T-helper 1 cell treated with Interleukin-12 subunit alpha and Interleukin-12 subunit beta and Interleukin-4 antibody, amounts not matched to agents 30 μg/mL and 1 μg/mL, for 36 hours (primary cell): ENCODE results near the gene CNR2.
"Not testable (repeated sequence)": the region's sequence is repeated elsewhere in the genome, so short reads cannot be mapped to it uniquely, and the experiment has no call there.

Experiments used
- H3K27ac Mint-ChIP-seq: one replicate; pipeline ENCODE4 v1.8.0; 2021; ENCODE audit warnings: mild to moderate bottlenecking, mixed read lengths
- H3K27me3 Mint-ChIP-seq: one replicate; pipeline ENCODE4 v1.8.0; 2021; ENCODE audit warnings: low read depth, mixed read lengths
- H3K36me3 Mint-ChIP-seq: one replicate; pipeline ENCODE4 v1.8.0; 2021; ENCODE audit warnings: low read depth, mixed read lengths
- H3K4me1 Mint-ChIP-seq: one replicate; pipeline ENCODE4 v1.8.0; 2021; ENCODE audit warnings: low read depth, mixed read lengths
- H3K4me3 Mint-ChIP-seq: one replicate; pipeline ENCODE4 v1.8.0; 2021; ENCODE audit warnings: mild to moderate bottlenecking, moderate library complexity, mixed read lengths
- H3K9me3 Mint-ChIP-seq: one replicate; pipeline ENCODE4 v1.8.0; 2021; ENCODE audit warnings: mixed read lengths

CNR2 gene

DNA sequence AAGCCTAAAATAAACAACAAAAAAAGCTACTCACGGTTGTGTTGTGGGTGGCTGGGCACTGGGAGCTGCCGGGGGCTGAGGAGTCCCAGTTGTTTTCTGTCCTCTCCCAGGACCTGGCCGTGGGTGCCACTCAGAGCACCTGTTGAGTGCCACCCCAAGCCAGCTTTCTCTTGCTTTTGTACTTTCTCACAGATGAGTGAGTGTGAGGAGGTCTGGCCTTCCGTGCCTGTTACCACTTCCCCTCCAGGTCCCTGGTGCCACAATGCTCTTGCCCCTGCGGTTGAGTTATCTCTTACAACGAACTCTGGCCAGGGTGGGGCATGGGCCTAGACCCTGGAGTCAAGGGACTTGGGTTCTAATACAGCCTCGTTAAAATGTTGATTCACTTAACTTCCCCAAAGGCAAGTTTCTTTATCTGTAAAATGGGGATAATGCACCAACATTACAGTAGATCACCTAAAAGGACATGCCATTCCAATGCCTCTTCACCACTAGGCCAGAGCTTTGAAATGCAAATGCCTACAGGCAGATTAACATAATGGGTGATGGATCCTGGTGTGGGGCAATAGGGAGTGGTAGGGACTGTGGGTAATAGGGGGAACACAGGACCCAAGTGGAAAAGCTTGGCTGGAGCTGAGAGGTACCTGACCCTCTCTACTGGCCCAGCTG is at the start of gene CNR2:
Gene CNR2, minus strand, starts transcription at position 151 of the 669 bp plus-strand sequence. CDS start 37,745 bp downstream, outside the sequence.
- Mint-ChIP-seq H3K27me3 (no peaks in the 10 kb centered on the region), H3K27ac (no peak within 1 kb of the TSS), H3K9me3 (no peaks in the 10 kb centered on the region), H3K4me3 (no peak within 1 kb of the TSS), H3K4me1 (peaks cover 39% of the 10 kb centered on the region), H3K36me3 (no peaks in the 10 kb centered on the region)

DNA sequence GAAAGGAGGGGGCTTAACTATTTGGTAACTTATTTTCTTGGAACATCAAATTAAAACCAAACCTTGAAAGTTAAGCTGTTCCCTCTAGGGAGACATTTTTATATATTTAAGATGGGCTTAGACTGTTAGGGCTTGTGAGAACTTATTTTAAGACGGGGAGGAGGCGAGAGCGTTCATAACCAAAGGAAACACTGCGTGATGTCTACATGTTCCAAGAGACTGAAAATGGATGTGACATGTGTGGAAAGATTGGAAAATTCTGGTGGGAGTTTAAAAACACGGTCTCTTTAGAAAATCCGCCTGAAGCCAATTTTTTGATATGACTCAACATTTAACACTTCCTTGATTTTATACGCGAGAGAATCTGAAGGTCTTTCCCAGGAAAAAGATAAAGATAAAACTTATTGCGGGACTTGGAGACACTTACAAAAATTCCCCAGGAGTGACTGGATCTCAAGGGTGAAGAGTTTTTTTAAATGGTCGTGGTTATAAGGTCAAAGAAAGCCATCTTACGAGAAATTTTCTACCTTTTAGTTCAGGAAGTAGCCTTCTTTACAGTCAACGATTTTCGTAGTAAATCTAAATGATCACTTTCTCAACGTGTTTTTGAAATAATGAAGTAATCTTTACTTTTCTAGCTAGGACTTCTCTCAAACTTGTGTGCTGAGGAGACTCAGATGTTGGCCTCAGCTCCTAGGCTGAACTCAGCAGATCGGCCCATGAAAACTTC is 47.3 kb upstream of the CNR2 start:
- Mint-ChIP-seq H3K27me3 (no peaks in the 10 kb centered on the region), H3K27ac (peak overlapping the region; percentile 99), H3K9me3 (no peaks in the 10 kb centered on the region), H3K36me3 (peaks cover 42% of the 10 kb centered on the region), H3K4me3 (peak overlapping the region; percentile 98), H3K4me1 (peaks cover 49% of the 10 kb centered on the region)

DNA sequence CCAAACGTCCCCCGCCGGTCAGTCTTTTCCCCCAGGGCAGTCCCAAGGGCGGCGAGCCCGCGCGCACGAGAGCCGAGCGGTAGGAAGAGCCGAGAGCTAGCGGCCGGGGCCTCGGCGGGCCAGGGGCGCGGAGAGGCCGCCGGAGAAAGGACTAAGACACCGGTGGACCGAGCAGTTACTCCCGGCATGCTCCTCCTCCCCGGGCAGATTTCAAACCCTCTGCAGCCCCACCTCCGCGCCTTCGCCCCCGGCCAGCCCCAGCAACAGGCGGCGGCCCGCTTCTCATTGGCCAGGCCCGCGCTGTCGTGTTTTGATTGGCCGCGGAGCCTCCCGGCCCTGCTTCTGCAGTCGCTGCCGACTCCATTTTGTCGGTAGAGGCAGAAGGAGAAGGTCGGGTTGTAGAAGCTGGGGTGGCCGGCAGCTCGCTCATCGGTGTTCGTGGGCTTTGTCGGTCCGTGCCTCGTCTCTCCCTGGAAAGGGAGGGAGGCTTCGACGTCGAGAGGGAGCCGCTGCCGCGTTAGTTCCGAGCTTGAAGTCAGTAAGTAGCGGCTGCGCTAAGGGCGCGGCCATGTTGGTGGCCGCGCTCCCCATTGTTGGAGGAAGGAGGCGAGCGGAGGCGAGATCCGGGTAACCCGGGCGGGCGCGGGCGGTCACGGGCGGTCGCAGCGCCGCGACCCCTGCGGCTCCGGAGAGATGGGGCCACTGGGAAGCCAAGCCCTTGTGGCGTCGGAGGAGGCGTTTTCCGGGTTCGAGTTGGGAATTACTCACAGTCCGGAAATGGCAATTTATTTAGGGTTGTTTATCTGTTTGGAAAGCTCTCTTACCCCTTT is 46.5 kb upstream of the CNR2 start, which contains the start of gene PNRC2:
Gene PNRC2, plus strand, starts transcription at position 368 of the 830 bp plus-strand sequence. CDS start 1,630 bp downstream, outside the sequence.
- Mint-ChIP-seq H3K9me3 (no peaks in the 10 kb centered on the region), H3K27me3 (no peaks in the 10 kb centered on the region), H3K4me3 (peak within 1 kb of the TSS; percentile 98), H3K4me1 (peaks cover 47% of the 10 kb centered on the region), H3K36me3 (peaks cover 38% of the 10 kb centered on the region), H3K27ac (peak within 1 kb of the TSS; percentile 99)

DNA sequence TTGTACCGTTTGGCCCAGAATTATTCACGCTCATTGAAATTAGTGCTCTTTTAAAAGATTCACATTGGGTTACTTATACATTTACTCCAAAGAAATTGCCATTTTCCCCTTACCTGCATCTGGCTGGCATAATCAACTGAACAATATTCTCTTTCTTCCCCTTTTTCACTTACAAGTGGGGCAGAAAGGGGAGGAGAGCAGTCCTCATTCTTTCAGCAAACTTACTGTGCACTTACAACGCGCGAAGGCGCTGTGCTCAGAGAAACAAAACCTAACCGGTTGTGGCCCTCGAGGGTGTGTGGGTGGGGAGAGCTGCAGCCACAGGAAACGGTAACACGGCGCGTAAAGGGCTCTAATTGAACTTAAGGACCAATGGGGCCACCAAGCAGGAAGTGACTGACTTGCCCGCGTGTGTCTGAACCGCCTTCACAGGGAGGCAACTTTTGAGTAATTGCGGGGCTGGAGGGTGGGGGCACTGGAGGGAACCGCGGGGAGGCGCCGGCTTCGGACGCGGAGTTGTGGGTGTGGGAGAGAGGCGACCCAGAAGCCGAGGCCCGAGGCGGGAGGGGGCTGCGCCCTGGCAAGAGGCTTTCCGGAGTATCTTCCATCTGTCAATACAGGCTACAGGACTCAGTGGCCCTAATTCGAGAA is 45.8 kb upstream of the CNR2 start:
- Mint-ChIP-seq H3K36me3 (peaks cover 31% of the 10 kb centered on the region), H3K4me3 (peak overlapping the region; percentile 98), H3K4me1 (peaks cover 43% of the 10 kb centered on the region), H3K27me3 (no peaks in the 10 kb centered on the region), H3K9me3 (no peaks in the 10 kb centered on the region), H3K27ac (peak overlapping the region; percentile 99)

DNA sequence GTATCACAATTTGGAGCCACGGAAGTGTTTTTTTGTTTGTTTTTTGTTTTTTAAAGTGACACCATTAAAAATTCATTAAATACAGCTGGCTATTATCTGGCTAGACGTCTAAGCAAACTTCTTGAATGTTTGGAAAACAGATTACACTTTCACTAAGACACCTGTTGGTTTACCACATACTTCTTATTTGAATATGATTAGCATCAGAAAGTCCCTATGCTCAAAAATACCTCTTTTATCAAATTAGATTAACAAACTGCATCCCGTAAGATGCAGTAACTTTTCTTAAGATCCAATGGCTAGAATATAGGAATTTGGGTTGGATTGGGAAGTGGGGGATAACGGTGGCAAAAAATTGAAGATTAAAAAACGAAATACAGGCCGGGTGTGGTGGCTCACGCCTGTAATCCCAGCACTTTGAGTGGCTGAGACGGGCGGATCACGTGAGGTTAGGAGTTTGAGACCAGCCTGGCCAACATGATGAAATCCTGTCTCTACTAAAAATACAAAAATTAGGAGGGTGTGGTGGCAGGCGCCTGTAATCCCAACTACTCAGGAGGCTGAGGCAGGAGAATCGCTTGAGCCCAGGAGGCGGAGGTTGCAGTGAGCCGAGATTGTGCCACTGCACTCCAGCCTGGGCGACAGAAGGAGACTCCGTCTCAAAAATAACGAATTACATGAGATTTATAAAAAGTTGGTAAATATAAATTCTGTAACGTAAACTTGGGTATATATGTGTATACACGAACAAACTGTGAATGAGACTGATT is 45.1 kb upstream of the CNR2 start:
- H3K27me3 Mint-ChIP-seq = not testable (repeated sequence)
- H3K4me1 Mint-ChIP-seq = peaks cover 40% of the 10 kb centered on the region

DNA sequence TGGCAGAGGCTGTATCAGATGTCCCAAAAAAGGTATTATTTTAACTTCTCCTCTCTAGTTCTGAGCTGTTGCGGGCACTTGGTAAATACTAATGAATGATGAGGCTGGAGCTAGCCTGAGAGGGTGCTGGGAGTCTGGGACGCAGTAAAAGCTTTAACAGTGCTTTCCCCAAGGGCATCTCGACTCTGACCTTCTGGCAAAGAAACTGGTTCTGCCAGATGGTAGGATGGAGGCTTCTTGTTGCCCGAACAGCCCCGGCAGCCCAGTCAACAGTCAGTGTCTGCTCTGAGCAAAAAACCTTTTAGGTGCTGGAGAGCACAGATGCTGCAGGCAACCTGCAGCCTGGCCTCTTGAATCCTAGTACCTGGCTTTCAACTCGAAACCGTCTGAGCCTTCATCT is 43.9 kb upstream of the CNR2 start:
- Mint-ChIP-seq H3K4me1 (peaks cover 34% of the 10 kb centered on the region), H3K9me3 (no peaks in the 10 kb centered on the region), H3K27ac (no peak overlapping the region), H3K27me3 (no peaks in the 10 kb centered on the region), H3K4me3 (peak overlapping the region; percentile 33), H3K36me3 (peaks cover 20% of the 10 kb centered on the region)

More for the DNA sequence above, 45.1 kb upstream of the CNR2 start:
- H3K36me3 Mint-ChIP-seq = peaks cover 27% of the 10 kb centered on the region
- peak overlapping the region; percentile 99 for H3K27ac Mint-ChIP-seq
- peak overlapping the region; percentile 98 for H3K4me3 Mint-ChIP-seq
- not testable (repeated sequence) for H3K9me3 Mint-ChIP-seq

DNA sequence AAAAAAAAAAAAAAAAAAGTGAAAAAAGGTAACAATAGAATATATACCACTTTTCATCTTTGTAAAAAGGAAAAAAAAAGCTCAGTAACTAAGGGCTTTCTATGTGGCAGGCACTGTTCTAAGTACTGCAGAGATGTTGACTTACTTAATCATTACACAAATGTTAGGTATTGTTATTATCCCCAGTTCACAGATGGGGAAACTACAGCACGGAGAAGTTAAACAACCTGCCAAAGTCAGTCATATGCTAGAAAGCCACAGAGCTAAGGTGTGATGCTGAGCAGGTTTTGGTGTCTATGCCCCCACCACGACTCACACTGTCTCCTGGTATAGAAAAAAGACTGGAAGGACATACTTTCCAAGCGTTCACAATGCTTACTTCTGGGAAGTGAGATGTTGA is 39.9 kb upstream of the CNR2 start:
- Mint-ChIP-seq H3K36me3 (no peaks in the 10 kb centered on the region), H3K4me3 (no peak overlapping the region), H3K27ac (no peak overlapping the region), H3K9me3 (no peaks in the 10 kb centered on the region), H3K4me1 (peaks cover 18% of the 10 kb centered on the region), H3K27me3 (no peaks in the 10 kb centered on the region)

DNA sequence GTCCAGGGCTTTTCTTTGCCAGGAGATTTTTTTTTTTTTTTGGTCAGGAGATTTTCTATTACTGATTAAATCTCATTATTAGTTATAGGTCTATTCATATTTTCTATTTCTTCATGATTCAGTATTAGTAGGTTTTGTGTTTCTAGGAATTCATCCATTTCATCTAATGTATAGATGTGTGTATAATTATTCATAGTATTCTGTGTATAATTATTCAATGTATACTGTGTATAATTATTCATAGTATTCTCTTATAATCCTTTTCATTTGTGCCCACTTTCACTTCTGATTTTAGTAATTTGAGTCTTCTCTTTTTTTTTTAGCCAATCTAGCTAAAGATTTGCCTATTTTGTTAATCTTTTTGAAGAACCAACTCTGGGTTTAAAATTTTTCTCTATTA is 34.2 kb upstream of the CNR2 start:
- Mint-ChIP-seq H3K4me1 (peaks cover 2% of the 10 kb centered on the region), H3K27ac (no peak overlapping the region), H3K27me3 (peaks cover 27% of the 10 kb centered on the region), H3K36me3 (no peaks in the 10 kb centered on the region), H3K4me3 (no peak overlapping the region), H3K9me3 (peaks cover 11% of the 10 kb centered on the region)

DNA sequence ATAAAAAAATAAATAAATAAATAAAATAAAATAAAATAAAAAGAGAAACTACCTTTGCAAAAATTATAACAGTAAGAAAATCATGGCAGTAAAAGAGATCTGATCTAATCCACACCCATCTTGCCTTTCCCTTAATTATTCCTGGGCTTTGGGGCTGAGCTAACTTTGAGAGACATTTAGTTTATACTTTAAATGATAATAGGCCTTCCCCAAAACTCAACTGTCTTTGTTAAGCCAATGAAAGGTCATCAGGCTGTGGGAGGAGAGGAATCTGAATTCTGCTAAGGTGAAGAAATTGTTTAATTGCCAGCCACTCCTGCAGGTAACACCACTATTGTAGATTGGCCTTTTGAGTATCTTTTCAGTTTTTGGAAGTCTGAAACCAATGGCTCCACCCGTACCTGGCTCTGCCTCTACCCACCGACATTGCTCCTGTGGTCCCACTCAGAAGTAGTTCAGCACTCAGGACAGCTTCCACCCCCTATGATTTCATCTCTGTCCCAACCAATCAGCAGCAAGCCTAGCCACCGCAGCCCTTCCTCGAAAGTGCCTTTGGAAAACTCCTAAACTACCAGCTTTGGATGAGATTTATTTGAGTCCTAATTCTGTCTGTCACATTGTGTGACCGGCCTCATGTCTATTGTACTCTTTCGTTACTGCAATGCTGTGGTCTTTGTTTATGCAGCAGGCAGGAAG is 23.5 kb upstream of the CNR2 start:
- Mint-ChIP-seq H3K9me3 (no peaks in the 10 kb centered on the region), H3K4me3 (no peak overlapping the region), H3K4me1 (no peaks in the 10 kb centered on the region), H3K36me3 (no peaks in the 10 kb centered on the region), H3K27ac (no peak overlapping the region), H3K27me3 (peaks cover 4% of the 10 kb centered on the region)

DNA sequence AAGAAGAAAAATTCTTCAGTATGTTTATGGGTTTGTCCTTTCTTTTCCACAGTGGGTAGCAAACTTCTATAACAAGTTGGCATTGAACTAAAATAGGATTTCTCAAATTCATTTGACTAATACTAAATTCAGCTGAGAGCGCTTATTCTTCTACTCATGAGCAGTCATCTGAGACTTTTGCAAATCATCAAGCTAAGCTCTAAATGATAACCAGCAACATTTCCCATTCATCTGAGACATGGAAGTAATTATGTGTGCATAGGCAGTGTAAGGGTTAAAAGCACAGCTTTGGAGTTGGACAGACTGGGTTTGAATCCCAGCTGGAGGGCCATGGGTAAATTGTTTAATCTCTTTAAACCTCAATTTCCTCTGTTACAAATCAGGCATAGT is 18.3 kb upstream of the CNR2 start:
- H3K4me3 Mint-ChIP-seq = no peak overlapping the region
- no peaks in the 10 kb centered on the region for H3K36me3 Mint-ChIP-seq
- peaks cover 4% of the 10 kb centered on the region for H3K27me3 Mint-ChIP-seq
- H3K9me3 Mint-ChIP-seq = no peaks in the 10 kb centered on the region
- H3K4me1 Mint-ChIP-seq = no peaks in the 10 kb centered on the region
- no peak overlapping the region for H3K27ac Mint-ChIP-seq

DNA sequence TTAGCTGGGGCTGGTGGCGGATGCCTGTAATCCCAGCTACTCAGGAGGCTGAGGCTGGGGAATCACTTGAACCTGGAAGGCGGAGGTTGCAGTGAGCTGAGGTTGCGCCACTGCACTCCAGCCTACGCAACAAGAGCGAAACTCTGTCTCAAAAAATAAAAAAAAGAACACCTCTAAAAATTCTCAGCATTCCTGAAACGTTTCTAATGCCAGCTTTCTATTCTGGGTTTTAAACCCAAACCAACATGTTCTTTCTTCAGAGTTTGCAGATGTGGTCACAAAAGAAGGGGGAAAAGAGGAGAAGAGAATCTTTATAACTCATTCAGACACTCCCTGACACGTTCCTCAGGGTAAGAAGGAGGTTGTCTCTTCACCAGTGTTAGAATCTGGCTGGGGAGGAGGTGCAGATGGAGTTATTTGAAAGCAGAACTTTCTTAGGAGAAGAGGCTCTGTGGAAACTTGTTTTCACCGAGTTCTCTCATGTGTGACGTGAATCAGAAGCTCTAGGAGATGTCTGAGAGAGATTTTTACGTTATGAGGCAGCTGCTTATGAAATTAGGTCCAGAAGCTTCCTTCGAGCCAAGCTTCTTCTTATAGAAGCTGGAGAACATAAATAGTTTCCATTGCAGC is 17.8 kb upstream of the CNR2 start:
- H3K27ac Mint-ChIP-seq = no peak overlapping the region
- H3K27me3 Mint-ChIP-seq = peaks cover 4% of the 10 kb centered on the region
- no peaks in the 10 kb centered on the region for H3K9me3 Mint-ChIP-seq
- no peak overlapping the region for H3K4me3 Mint-ChIP-seq
- no peaks in the 10 kb centered on the region for H3K36me3 Mint-ChIP-seq
- no peaks in the 10 kb centered on the region for H3K4me1 Mint-ChIP-seq

DNA sequence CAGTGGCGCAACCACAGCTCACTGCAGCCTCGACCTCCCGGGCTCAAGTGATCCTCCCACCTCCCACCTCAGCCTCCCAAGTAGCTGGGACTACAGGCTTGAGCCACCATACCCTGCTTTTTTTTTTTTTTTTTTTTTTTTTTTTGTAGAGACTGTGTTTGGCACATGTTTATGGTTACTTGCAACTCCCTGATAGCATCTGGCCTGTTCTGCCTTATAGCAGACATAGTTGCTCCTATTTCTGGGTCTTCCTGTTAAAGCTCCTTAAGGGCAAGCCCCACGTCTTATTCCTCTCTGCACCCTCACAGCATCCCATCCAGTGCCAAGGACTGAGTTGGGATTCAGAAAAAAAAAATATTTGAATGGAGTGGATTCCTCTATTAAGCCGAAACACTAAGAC is 17.1 kb upstream of the CNR2 start:
- no peak overlapping the region for H3K4me3 Mint-ChIP-seq
- no peaks in the 10 kb centered on the region for H3K4me1 Mint-ChIP-seq
- H3K9me3 Mint-ChIP-seq = no peaks in the 10 kb centered on the region
- no peak overlapping the region for H3K27ac Mint-ChIP-seq
- H3K36me3 Mint-ChIP-seq = no peaks in the 10 kb centered on the region
- H3K27me3 Mint-ChIP-seq = peaks cover 4% of the 10 kb centered on the region

DNA sequence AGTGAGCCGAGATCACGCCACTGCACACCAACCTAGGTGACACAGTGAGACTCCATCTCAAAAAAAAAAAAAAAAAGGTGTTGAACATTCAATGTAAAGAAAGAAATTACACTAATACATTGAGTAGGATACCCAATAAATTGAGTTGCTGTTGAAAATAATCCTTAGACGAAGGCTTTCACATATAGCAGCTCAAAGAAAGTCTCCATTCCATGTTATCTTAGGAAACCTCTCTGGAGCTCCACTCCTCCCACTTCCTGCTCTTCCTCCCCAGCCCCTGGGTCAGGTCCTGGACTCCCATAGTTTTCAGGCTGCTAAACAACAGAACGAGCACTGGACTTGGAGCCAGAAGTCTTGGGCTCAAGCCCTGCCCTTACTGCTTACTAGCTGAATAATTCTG is 15.6 kb upstream of the CNR2 start:
- Mint-ChIP-seq H3K4me1 (no peaks in the 10 kb centered on the region), H3K4me3 (no peak overlapping the region), H3K27me3 (peaks cover 4% of the 10 kb centered on the region), H3K9me3 (no peaks in the 10 kb centered on the region), H3K27ac (no peak overlapping the region), H3K36me3 (no peaks in the 10 kb centered on the region)
